GM12878 (cell line): ENCODE measurements around the gene FKBP7. TPM values are rescaled to one million over a fixed set of nuclear protein-coding genes. Genes with fewer than 3 reads are reported as not detected.

ENCODE experiments used
- ATAC-seq: fragments of 200-7000 bp; cut with Tn5 transposase; 3 replicates; pipeline ENCODE4 v1.9.1; 2020; ENCODE audit warnings: mild to moderate bottlenecking, moderate library complexity
- BruUV-seq: library from RNA; stranded (reverse); fragments of 400-500 nt; replicated peaks from 2 replicates; lab custom pipeline; 2021; lab: Mats Ljungman, UMichigan
- CTCF ChIA-PET: fragments of 300-600 bp; sonication (Branson Sonifier 250); formaldehyde crosslinking; extraction: SDS; loops from one replicate; lab custom pipeline; 2021; ENCODE audit warnings: inconsistent platforms; lab: Yijun Ruan, JAX
- POLR2A ChIA-PET: fragments of 350-600 bp; formaldehyde crosslinking; extraction: SDS; loops from one replicate; lab custom pipeline; 2021; ENCODE audit warnings: inconsistent platforms; lab: Charles Lee
- RAD21 ChIA-PET: fragments of 300-600 bp; sonication (Branson Sonifier 250); formaldehyde crosslinking; loops from one replicate; lab custom pipeline; 2023; ENCODE audit warnings: antibody characterized with exemption; ENCODE audit not compliant: unreplicated experiment; lab: Charles Lee
- SMC1A ChIA-PET: fragments of 300-600 bp; sonication (Branson Sonifier 250); formaldehyde crosslinking; loops from one replicate; lab custom pipeline; 2023; ENCODE audit not compliant: unreplicated experiment, uncharacterized antibody; lab: Charles Lee
- DNase-seq: peaks from one replicate; pipeline ENCODE4 v3.0.0-alpha.2; 2011; ENCODE audit warnings: low read depth, low spot score
- FAIRE-seq: peaks from 3 replicates; lab custom pipeline; 2011; peaks lifted over from hg19 to GRCh38; lab: Jason Lieb, UNC
- H2AFZ ChIP-seq: 2 replicates; pipeline ENCODE4 v1.6.0; 2011; ENCODE audit warnings: low read depth, low read length, control low read depth; ENCODE audit not compliant: control insufficient read depth
- H3K27ac ChIP-seq: 2 replicates; pipeline ENCODE4 v1.5.1; 2011; ENCODE audit warnings: control low read depth; ENCODE audit not compliant: control insufficient read depth, insufficient read depth
- H3K27me3 ChIP-seq, 2 experiments: replicated peaks in 1 of 2; 2 replicates each; pipeline versions ENCODE4 v1.6.0 to v1.6.1; 2011; ENCODE audit warnings: low read length in 1 of 2; ENCODE audit not compliant: control insufficient read depth in 2 of 2, insufficient read depth in 2 of 2
- H3K36me3 ChIP-seq, 2 experiments: 2 replicates each; pipeline ENCODE4 v1.5.1; 2011; ENCODE audit warnings: low read length in 1 of 2; ENCODE audit not compliant: control insufficient read depth in 2 of 2, insufficient read depth in 2 of 2
- H3K4me1 ChIP-seq: 2 replicates; pipeline ENCODE4 v1.6.1; 2011; ENCODE audit warnings: mild to moderate bottlenecking, low read length, moderate library complexity, mixed read lengths; ENCODE audit not compliant: control insufficient read depth, insufficient read depth
- H3K4me2 ChIP-seq: 2 replicates; pipeline ENCODE4 v1.6.0; 2011; ENCODE audit warnings: control low read depth; ENCODE audit not compliant: control insufficient read depth, insufficient read depth
- H3K4me3 ChIP-seq: fragments of 200-600 bp; sonication (generic); 2 replicates; pipeline ENCODE4 v1.5.1; 2016
- H3K79me2 ChIP-seq: 2 replicates; pipeline ENCODE4 v1.6.0; 2011; ENCODE audit warnings: low read length; ENCODE audit not compliant: control insufficient read depth, insufficient read depth
- H3K9ac ChIP-seq: 2 replicates; pipeline ENCODE4 v1.8.0; 2011; ENCODE audit warnings: low read length, control low read depth, mixed read lengths; ENCODE audit not compliant: control insufficient read depth, insufficient read depth
- H3K9me3 ChIP-seq: replicated peaks from 3 replicates; pipeline ENCODE4 v1.5.1; 2011; ENCODE audit warnings: mild to moderate bottlenecking, low read length; ENCODE audit not compliant: control insufficient read depth, insufficient read depth
- H4K20me1 ChIP-seq: 2 replicates; pipeline ENCODE4 v1.6.0; 2011; ENCODE audit not compliant: control insufficient read depth, insufficient read depth
- HDAC2 ChIP-seq: fragments of 200-600 bp; sonication (generic); IDR thresholded peaks from 2 replicates; pipeline ENCODE4 v1.6.1; 2017
- POLR2AphosphoS2 ChIP-seq: IDR thresholded peaks from 2 replicates; pipeline ENCODE4 v1.6.1; 2011; ENCODE audit warnings: low read depth, mild to moderate bottlenecking, low read length, improper control_type of control experiment, moderate library complexity
- RELA ChIP-seq: fragments of 450-650 bp; IDR thresholded peaks from 2 replicates; pipeline ENCODE4 v1.8.0; 2014; ENCODE audit warnings: borderline replicate concordance; ENCODE audit not compliant: partially characterized antibody
- SP1 ChIP-seq: IDR thresholded peaks from one replicate; pipeline ENCODE4 v1.6.1; 2011; ENCODE audit warnings: low read depth, low read length
- SUZ12 ChIP-seq: fragments of 200-600 bp; sonication (generic); IDR thresholded peaks from one replicate; pipeline ENCODE4 v1.6.1; 2018; ENCODE audit warnings: antibody characterized with exemption, mild to moderate bottlenecking; ENCODE audit not compliant: unreplicated experiment
- ZBED1 ChIP-seq: IDR thresholded peaks from 2 replicates; pipeline ENCODE4 v1.6.1; 2016; ENCODE audit warnings: borderline replicate concordance
- WGBS: methylation state at CpG from one replicate; pipeline ENCODE4 v1.1.6; 2016; ENCODE audit warnings: low lambda C conversion rate; ENCODE audit not compliant: insufficient replicate concordance, insufficient coverage; ENCODE audit errors: missing lambda C conversion rate; 5-methylcytosine and 5-hydroxymethylcytosine counted together
- in situ Hi-C: fragments of 300-500 bp; cut with MboI; formaldehyde crosslinking; loops from 9 replicates; pipeline ENCODE4 v1.14.3; 2018; ENCODE audit warnings: mixed read lengths
- intact Hi-C: fragments of 100-400 bp; cut with micrococcal nuclease; formaldehyde crosslinking; loops from one replicate; pipeline ENCODE4 v1.14.2; 2022; ENCODE audit not compliant: unreplicated experiment
- polyA plus RNA-seq, 11 experiments: library from polyadenylated mRNA; depleted of rRNA in 4 of 11; unstranded in 6 of 11; stranded (reverse) in 5 of 11; fragments of >200 nt; fragmentation: Nextera tagmentation in 4 of 11; fragmentation: Illumina TruSeq in 1 of 11; extraction: Ambion mirVana in 4 of 11; extraction: Trizol in 1 of 11; gene quantifications; 1 replicate in 1 of 11; 2 replicates in 10 of 11; pipeline versions ENCODE4 v1.2.1 to v1.2.3, GENCODE V29; 2011 to 2016; ENCODE audit warnings: inconsistent platforms in 2 of 11, missing spikeins in 2 of 11, low read depth in 1 of 11
- total RNA-seq, 4 experiments: library from RNA; depleted of rRNA in 3 of 4; stranded (reverse); fragments of >200 nt in 3 of 4; fragmentation: Illumina TruSeq in 1 of 4; extraction: Trizol in 1 of 4; gene quantifications; 2 replicates each; pipeline versions ENCODE4 v1.2.1 to v1.2.3, GENCODE V29; 2013 to 2021
- TF ChIP-seq, protein P1 (sequence below): fragments of 450-650 bp; IDR thresholded peaks from 2 replicates; pipeline ENCODE4 v1.6.1; 2017; ENCODE audit warnings: mild to moderate bottlenecking

Gene FKBP7
- total and polyA plus RNA-seq, 10 of the 15 experiments (the other 5 are each of a cell fraction or from before 2014, with no cell fraction given) = 5.6 to 16.7 (median 12.5) TPM

DNA sequence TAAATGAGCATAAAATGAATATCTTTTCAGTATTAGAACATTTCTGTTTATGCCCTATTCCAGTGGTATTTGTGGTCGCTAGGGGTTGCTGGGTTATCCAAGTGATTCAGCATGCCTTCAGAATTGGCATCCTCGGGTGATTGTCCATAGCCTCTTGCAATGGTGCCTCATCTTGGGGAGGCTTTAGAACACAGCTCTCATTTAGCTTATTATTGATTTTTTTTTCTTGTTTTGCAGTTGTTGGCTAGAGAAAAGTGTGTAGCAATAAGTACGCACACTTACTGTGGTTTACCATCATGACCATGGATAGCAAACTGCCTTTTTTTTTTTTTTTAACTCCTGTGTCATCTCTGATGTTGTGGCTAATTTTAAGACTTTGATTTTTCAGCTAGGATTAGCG lies 35.5 kb upstream of the FKBP7 start:
- Histone ChIP-seq H4K20me1 (no peaks in the 10 kb centered on the region), H3K9ac (no peak overlapping the region), H3K4me3 (no peak overlapping the region), H3K9me3 (no peaks in the 10 kb centered on the region), H3K27ac (no peak overlapping the region), H3K4me2 (no peak overlapping the region), H2AFZ (no peak overlapping the region), H3K4me1 (no peaks in the 10 kb centered on the region), H3K27me3 (no peaks in the 10 kb centered on the region), H3K79me2 (no peaks in the 10 kb centered on the region), H3K36me3 (no peaks in the 10 kb centered on the region; a peak in 1 of 4 replicates)
- ChIA-PET SMC1A (interaction anchor here (1.6 kb wide), 1 partner anchor 31 kb away, joined by 4 read pairs; no protein-coding TSS in a partner anchor), POLR2A (no interaction called here), CTCF (no interaction called here), RAD21 (no interaction called here)
- in situ Hi-C loops = no loop called here
- intact Hi-C loops = no loop called here
- no peak for FAIRE-seq
- ATAC-seq = no peak
- WGBS = 98% methylated on average over 4 of the region's 4 CpGs
- no peak for TF ChIP-seq SUZ12
- no peak for TF ChIP-seq RELA
- no peak for TF ChIP-seq POLR2AphosphoS2
- no peak for TF ChIP-seq HDAC2
- TF ChIP-seq, protein P1, sequence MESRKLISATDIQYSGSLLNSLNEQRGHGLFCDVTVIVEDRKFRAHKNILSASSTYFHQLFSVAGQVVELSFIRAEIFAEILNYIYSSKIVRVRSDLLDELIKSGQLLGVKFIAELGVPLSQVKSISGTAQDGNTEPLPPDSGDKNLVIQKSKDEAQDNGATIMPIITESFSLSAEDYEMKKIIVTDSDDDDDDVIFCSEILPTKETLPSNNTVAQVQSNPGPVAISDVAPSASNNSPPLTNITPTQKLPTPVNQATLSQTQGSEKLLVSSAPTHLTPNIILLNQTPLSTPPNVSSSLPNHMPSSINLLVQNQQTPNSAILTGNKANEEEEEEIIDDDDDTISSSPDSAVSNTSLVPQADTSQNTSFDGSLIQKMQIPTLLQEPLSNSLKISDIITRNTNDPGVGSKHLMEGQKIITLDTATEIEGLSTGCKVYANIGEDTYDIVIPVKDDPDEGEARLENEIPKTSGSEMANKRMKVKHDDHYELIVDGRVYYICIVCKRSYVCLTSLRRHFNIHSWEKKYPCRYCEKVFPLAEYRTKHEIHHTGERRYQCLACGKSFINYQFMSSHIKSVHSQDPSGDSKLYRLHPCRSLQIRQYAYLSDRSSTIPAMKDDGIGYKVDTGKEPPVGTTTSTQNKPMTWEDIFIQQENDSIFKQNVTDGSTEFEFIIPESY = no peak
- TF ChIP-seq SP1 = no peak
- TF ChIP-seq ZBED1 = no peak
- DNase-seq = no peak
- no TSS peak for BruUV-seq
